Stimulated activated CD4-positive, alpha-beta T cell treated with anti-CD3 and anti-CD28 coated beads, Interleukin-2, amount 100 ng/mL, for 4 hours (primary cell): ENCODE data around the gene TMPRSS13.
"Not testable (repeated sequence)": the region's sequence is repeated elsewhere in the genome, so short reads cannot be mapped to it uniquely, and the experiment has no call there.

Source experiments
- DNase-seq: peaks from one replicate; pipeline ENCODE4 v3.0.0-alpha.2; 2020; ENCODE audit warnings: low read depth

Gene TMPRSS13

GRCh38 chr11:117950993-117951961, 22.1 kb upstream of the TMPRSS13 start:
- DNase-seq, result peak; percentile 40

- peak; percentile 49 for DNase-seq
Observed at GRCh38 chr11:117950301-117950700, 21.1 kb upstream of the TMPRSS13 start.

GRCh38 chr11:117949062-117949461, 19.9 kb upstream of the TMPRSS13 start:
- no peak for DNase-seq

- not testable (repeated sequence) for DNase-seq
Observed at GRCh38 chr11:117948466-117948865, 19.3 kb upstream of the TMPRSS13 start.

- not testable (repeated sequence) for DNase-seq
Observed at GRCh38 chr11:117947751-117948150, 18.5 kb upstream of the TMPRSS13 start.

GRCh38 chr11:117946842-117947526, 17.8 kb upstream of the TMPRSS13 start:
- peak; percentile 74 for DNase-seq

- DNase-seq, result no peak
Observed at GRCh38 chr11:117946156-117946841, 17.1 kb upstream of the TMPRSS13 start.

- no peak for DNase-seq
Observed at GRCh38 chr11:117945047-117945810, 16.0 kb upstream of the TMPRSS13 start.

GRCh38 chr11:117944554-117944953, 15.4 kb upstream of the TMPRSS13 start:
- no peak for DNase-seq

- DNase-seq, result no peak
Observed at GRCh38 chr11:117941976-117942654, 12.9 kb upstream of the TMPRSS13 start.

GRCh38 chr11:117941163-117941707, 12.0 kb upstream of the TMPRSS13 start:
- DNase-seq, result no peak

- DNase-seq, result no peak
Observed at GRCh38 chr11:117940736-117941135, 11.5 kb upstream of the TMPRSS13 start.

- DNase-seq, result no peak
Observed at GRCh38 chr11:117936973-117937372, 7.8 kb upstream of the TMPRSS13 start.

GRCh38 chr11:117934526-117935307, 5.5 kb upstream of the TMPRSS13 start:
- no peak for DNase-seq

GRCh38 chr11:117933930-117934329, 4.7 kb upstream of the TMPRSS13 start:
- DNase-seq, result no peak

GRCh38 chr11:117933475-117933874, 4.3 kb upstream of the TMPRSS13 start:
- no peak for DNase-seq

- DNase-seq, result no peak
Observed at GRCh38 chr11:117932947-117933346, 3.7 kb upstream of the TMPRSS13 start.

GRCh38 chr11:117932426-117932825, 3.2 kb upstream of the TMPRSS13 start:
- DNase-seq, result no peak

GRCh38 chr11:117931971-117932370, 2.8 kb upstream of the TMPRSS13 start:
- DNase-seq, result no peak

- DNase-seq, result no peak
Observed at GRCh38 chr11:117931331-117931950, 2.2 kb upstream of the TMPRSS13 start.
